Endothelial cell (in vitro differentiated cells): ENCODE results near the gene VPS33A. TPM values are rescaled to one million over a fixed set of nuclear protein-coding genes. Genes with fewer than 3 reads are reported as not detected.

Source experiments
- DNase-seq: peaks from one replicate; pipeline ENCODE4 v3.0.0; 2021; ENCODE audit warnings: low spot score
- H3K27ac Mint-ChIP-seq: one replicate; pipeline ENCODE4 v1.8.0; 2021; ENCODE audit warnings: mixed read lengths, inconsistent platforms; ENCODE audit not compliant: unreplicated experiment
- H3K27me3 Mint-ChIP-seq: one replicate; pipeline ENCODE4 v1.8.0; 2021; ENCODE audit warnings: mild to moderate bottlenecking, moderate library complexity, mixed read lengths, inconsistent platforms; ENCODE audit not compliant: unreplicated experiment
- H3K36me3 Mint-ChIP-seq: one replicate; pipeline ENCODE4 v1.8.0; 2021; ENCODE audit warnings: mild to moderate bottlenecking, low read depth, mixed read lengths, inconsistent platforms; ENCODE audit not compliant: unreplicated experiment
- H3K4me1 Mint-ChIP-seq: one replicate; pipeline ENCODE4 v1.8.0; 2021; ENCODE audit warnings: mild to moderate bottlenecking, mixed read lengths, inconsistent platforms; ENCODE audit not compliant: unreplicated experiment
- H3K4me3 Mint-ChIP-seq: one replicate; pipeline ENCODE4 v1.8.0; 2021; ENCODE audit warnings: mild to moderate bottlenecking, mixed read lengths, inconsistent platforms; ENCODE audit not compliant: unreplicated experiment
- H3K9me3 Mint-ChIP-seq: one replicate; pipeline ENCODE4 v1.8.0; 2021; ENCODE audit warnings: mixed read lengths, inconsistent platforms; ENCODE audit not compliant: unreplicated experiment
- total RNA-seq: library from RNA; stranded (reverse); fragmentation: NEBNext Ultra II Directional; extraction: Animal tissue kit (Norgen Biotek cat#: 25700); gene quantifications from one replicate; pipeline ENCODE4 v1.2.1, GENCODE V29; 2021; ENCODE audit not compliant: unreplicated experiment
- TF ChIP-seq, protein P1 (sequence below): fragments of 200-600 bp; sonication (generic); IDR thresholded peaks from one replicate; pipeline ENCODE4 v1.5.0; 2021; ENCODE audit warnings: antibody characterized with exemption; ENCODE audit not compliant: unreplicated experiment

Gene VPS33A
- total RNA-seq, 1 donor from 2014 or later: 32.1 TPM

DNA sequence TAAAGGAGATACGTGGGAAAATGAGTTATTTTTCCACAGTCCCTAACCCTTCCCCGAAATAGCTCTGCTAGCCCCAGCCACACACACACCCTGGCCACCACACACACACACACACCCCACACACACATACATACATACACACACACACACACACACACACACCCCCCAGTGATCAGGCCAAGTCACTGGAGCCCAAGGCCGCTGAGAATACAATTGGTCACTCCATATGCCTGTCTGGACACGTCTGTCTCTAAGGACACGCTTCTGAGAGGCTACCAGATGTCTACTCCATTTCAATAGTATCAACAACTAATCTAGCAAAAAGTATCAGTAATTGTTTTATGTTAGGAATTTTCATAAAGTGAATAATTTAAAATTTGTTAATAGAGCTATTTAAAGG, 27.4 kb downstream of the VPS33A start:
- peaks cover 15% of the 10 kb centered on the region for H3K36me3 Mint-ChIP-seq
- H3K27ac Mint-ChIP-seq: no peak overlapping the region
- no peaks in the 10 kb centered on the region for H3K4me1 Mint-ChIP-seq
- H3K27me3 Mint-ChIP-seq: peaks cover 1% of the 10 kb centered on the region
- TF ChIP-seq, protein P1, sequence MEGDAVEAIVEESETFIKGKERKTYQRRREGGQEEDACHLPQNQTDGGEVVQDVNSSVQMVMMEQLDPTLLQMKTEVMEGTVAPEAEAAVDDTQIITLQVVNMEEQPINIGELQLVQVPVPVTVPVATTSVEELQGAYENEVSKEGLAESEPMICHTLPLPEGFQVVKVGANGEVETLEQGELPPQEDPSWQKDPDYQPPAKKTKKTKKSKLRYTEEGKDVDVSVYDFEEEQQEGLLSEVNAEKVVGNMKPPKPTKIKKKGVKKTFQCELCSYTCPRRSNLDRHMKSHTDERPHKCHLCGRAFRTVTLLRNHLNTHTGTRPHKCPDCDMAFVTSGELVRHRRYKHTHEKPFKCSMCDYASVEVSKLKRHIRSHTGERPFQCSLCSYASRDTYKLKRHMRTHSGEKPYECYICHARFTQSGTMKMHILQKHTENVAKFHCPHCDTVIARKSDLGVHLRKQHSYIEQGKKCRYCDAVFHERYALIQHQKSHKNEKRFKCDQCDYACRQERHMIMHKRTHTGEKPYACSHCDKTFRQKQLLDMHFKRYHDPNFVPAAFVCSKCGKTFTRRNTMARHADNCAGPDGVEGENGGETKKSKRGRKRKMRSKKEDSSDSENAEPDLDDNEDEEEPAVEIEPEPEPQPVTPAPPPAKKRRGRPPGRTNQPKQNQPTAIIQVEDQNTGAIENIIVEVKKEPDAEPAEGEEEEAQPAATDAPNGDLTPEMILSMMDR: no peak
- no peak overlapping the region for H3K4me3 Mint-ChIP-seq
- no peaks in the 10 kb centered on the region for H3K9me3 Mint-ChIP-seq
- no peak for DNase-seq

- no peaks in the 10 kb centered on the region for H3K9me3 Mint-ChIP-seq
- H3K4me3 Mint-ChIP-seq: peak overlapping the region; percentile 3
- H3K27ac Mint-ChIP-seq: no peak overlapping the region
- H3K27me3 Mint-ChIP-seq: peaks cover 1% of the 10 kb centered on the region
- H3K4me1 Mint-ChIP-seq: no peaks in the 10 kb centered on the region
- TF ChIP-seq, protein P1: no peak
- H3K36me3 Mint-ChIP-seq: peaks cover 15% of the 10 kb centered on the region
- DNase-seq: no peak
These were observed 30.6 kb downstream of the VPS33A start for GRCh38 chr12:122235741-122236140.

DNA sequence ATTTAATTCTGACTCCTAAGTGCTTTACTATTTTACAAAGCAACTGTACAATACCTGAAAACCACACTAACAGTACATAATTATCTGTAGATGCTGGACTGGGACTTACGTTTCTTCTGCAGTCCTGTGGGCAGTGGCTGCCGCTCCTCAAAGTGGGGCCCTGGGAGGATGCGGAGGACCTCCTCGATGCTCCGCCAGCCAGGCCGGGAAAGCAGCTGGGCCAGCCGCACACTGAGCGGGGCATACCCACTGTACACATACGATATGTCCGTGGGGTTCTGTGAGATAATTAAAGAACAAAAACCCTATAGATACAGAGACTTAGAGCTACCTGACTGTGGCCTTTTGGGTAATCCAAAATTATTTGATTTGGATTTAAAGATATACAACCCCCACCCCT, 33.6 kb downstream of the VPS33A start:
- TF ChIP-seq, protein P1: no peak
- Mint-ChIP-seq H3K4me3 (no peak overlapping the region), H3K27me3 (no peaks in the 10 kb centered on the region), H3K9me3 (no peaks in the 10 kb centered on the region), H3K27ac (no peak overlapping the region), H3K36me3 (peaks cover 11% of the 10 kb centered on the region), H3K4me1 (no peaks in the 10 kb centered on the region)
- DNase-seq: no peak

DNA sequence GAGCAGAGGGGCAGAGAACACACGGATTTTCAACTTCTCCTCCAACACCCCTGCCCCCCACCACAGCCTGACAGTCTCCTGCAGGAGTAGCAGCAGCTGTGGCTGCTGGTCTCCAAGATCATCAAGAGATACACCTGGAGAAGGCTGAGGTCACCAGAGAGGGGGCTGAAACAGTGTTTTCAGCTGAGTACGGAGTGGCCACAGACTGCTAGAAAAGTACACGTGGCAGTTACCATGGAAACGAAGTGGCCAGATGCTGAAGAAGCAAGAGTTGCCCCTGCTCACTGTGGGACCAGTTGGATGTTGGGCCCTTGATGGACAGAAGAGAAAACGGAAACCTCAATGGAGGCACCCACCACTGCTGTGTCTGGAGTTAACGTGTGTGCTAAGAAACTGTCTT, 35.5 kb downstream of the VPS33A start:
- H3K36me3 Mint-ChIP-seq: peaks cover 10% of the 10 kb centered on the region
- H3K9me3 Mint-ChIP-seq: no peaks in the 10 kb centered on the region
- no peak for DNase-seq
- H3K27ac Mint-ChIP-seq: no peak overlapping the region
- H3K4me1 Mint-ChIP-seq: no peaks in the 10 kb centered on the region
- TF ChIP-seq, protein P1: no peak
- peaks cover 3% of the 10 kb centered on the region for H3K27me3 Mint-ChIP-seq
- no peak overlapping the region for H3K4me3 Mint-ChIP-seq

DNA sequence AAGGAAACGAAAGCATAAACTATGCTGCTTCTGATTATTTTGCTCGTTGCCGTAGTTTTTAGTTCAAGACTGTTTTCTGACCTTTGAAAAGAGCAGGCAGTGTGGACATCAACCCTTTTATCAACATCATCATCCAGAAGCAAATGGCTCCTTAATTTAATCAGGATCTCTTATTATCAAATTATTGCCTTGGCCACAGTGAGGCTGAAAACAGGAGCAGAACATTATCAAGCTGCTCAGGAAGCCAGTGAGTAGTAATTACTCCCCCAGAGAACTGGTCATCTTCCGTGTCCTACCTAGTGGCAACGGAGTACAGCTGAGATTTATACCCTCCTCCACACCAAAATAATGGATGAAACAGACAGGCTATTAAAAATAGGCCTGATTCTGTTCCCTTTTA, 38.2 kb downstream of the VPS33A start:
- Mint-ChIP-seq H3K4me1 (peaks cover 7% of the 10 kb centered on the region), H3K9me3 (no peaks in the 10 kb centered on the region), H3K36me3 (peaks cover 13% of the 10 kb centered on the region)

More for the DNA sequence above, 38.2 kb downstream of the VPS33A start:
- Mint-ChIP-seq H3K27me3 (peaks cover 3% of the 10 kb centered on the region), H3K4me3 (peak overlapping the region; percentile 49), H3K27ac (no peak overlapping the region)
- TF ChIP-seq, protein P1: no peak
- no peak for DNase-seq
